ENCODE measurements around the gene SLC27A5.

The SLC27A5 gene

DNA sequence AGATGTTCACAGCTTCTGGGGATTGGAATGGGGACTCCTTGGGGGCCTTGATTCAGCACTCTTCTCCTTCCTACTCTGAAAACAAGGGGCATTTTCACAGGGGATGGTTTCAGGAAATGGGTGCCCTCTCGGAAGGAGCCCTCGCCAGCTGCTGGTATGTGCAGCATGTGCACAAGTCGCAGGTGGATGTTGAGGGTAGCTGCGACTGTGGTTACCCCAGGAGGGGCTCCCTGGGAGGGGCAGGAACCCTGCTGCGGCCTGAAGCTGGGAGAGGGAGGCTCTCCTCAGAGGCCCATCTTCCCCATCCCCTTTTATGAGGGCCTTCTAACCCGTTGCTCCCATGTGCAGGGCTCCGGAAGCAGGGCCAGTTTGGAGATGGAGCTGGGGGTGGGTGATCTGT, 29.4 kb downstream of the SLC27A5 start:
- Histone ChIP-seq H3K36me3 (replicated peaks; ENCODE audit: insufficient read depth, low read length) (no peaks in the 10 kb centered on the region), H3K27me3 (replicated peaks; ENCODE audit: insufficient read depth, low read length) (no peaks in the 10 kb centered on the region; the same call in 1 of the 2 replicates), H2AFZ (ENCODE audit: low read length) (no peak overlapping the region), H3F3A (ENCODE audit: insufficient read depth, low read length) (no peaks in the 10 kb centered on the region), H3K4me1 (ENCODE audit: low read length) (no peaks in the 10 kb centered on the region), H3K4me2 (ENCODE audit: low read depth, low read length) (no peak overlapping the region), H3K4me3 (ENCODE audit: low read length) (no peak overlapping the region), H3K9me2 (replicated peaks; ENCODE audit: insufficient read depth, low read length) (no peaks in the 10 kb centered on the region), H3K79me2 (ENCODE audit: low read length) (no peaks in the 10 kb centered on the region), H4K20me1 (ENCODE audit: insufficient read depth, low read length) (no peaks in the 10 kb centered on the region), H3K9me3 (replicated peaks; ENCODE audit: insufficient read depth, low read length) (no peaks in the 10 kb centered on the region), H3K27ac (ENCODE audit: low read length) (no peak overlapping the region), H3K9ac (ENCODE audit: low read length) (no peak overlapping the region)
- no peak for DNase-seq
- TF ChIP-seq, protein P1, sequence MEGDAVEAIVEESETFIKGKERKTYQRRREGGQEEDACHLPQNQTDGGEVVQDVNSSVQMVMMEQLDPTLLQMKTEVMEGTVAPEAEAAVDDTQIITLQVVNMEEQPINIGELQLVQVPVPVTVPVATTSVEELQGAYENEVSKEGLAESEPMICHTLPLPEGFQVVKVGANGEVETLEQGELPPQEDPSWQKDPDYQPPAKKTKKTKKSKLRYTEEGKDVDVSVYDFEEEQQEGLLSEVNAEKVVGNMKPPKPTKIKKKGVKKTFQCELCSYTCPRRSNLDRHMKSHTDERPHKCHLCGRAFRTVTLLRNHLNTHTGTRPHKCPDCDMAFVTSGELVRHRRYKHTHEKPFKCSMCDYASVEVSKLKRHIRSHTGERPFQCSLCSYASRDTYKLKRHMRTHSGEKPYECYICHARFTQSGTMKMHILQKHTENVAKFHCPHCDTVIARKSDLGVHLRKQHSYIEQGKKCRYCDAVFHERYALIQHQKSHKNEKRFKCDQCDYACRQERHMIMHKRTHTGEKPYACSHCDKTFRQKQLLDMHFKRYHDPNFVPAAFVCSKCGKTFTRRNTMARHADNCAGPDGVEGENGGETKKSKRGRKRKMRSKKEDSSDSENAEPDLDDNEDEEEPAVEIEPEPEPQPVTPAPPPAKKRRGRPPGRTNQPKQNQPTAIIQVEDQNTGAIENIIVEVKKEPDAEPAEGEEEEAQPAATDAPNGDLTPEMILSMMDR (IDR thresholded peaks at IDR 0.05; ENCODE audit: low read length): no peak
- TF ChIP-seq EZH2 (optimal IDR thresholded peaks at IDR 0.05; ENCODE audit: low read depth, low read length) (no peak), EZH2phosphoT487 (IDR thresholded peaks at IDR 0.05; ENCODE audit: low read length) (no peak)

DNA sequence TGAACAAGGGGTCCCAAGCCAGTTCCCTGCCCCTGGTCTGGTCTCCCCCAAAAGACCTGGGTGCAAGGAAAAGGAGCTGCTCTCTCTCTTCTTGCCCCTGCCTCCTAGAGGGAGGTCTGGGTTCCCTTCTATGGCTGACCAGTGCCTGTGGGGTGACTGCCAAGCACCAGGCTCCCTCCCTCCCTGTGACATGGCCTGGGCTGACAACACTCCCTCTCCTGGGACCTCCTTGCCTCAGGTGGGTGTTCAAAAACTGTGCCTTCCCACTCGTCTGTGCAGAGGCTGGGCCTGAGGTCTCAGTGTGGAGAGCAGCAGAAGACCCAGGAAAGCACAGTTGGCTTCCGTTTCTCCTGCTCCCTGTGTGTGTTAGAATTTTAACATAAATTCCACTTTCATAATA, 31.0 kb downstream of the SLC27A5 start:
- Histone ChIP-seq H3K4me2 (ENCODE audit: low read depth, low read length) (no peak overlapping the region), H3K27me3 (replicated peaks; ENCODE audit: insufficient read depth, low read length) (no peaks in the 10 kb centered on the region; the same call in 1 of the 2 replicates), H3K27ac (ENCODE audit: low read length) (no peak overlapping the region), H4K20me1 (ENCODE audit: insufficient read depth, low read length) (no peaks in the 10 kb centered on the region), H3K9ac (ENCODE audit: low read length) (no peak overlapping the region), H3K9me3 (replicated peaks; ENCODE audit: insufficient read depth, low read length) (no peaks in the 10 kb centered on the region), H3K36me3 (replicated peaks; ENCODE audit: insufficient read depth, low read length) (no peaks in the 10 kb centered on the region), H3K4me1 (ENCODE audit: low read length) (no peaks in the 10 kb centered on the region), H2AFZ (ENCODE audit: low read length) (no peak overlapping the region), H3K9me2 (replicated peaks; ENCODE audit: insufficient read depth, low read length) (no peaks in the 10 kb centered on the region), H3F3A (ENCODE audit: insufficient read depth, low read length) (no peaks in the 10 kb centered on the region; the same call in 1 of the 2 replicates), H3K4me3 (ENCODE audit: low read length) (no peak overlapping the region), H3K79me2 (ENCODE audit: low read length) (no peaks in the 10 kb centered on the region)
- DNase-seq: no peak
- no peak for TF ChIP-seq EZH2phosphoT487 (IDR thresholded peaks at IDR 0.05; ENCODE audit: low read length)
- no peak for TF ChIP-seq EZH2 (optimal IDR thresholded peaks at IDR 0.05; ENCODE audit: low read depth, low read length)
- TF ChIP-seq, protein P1 (IDR thresholded peaks at IDR 0.05; ENCODE audit: low read length): no peak

DNA sequence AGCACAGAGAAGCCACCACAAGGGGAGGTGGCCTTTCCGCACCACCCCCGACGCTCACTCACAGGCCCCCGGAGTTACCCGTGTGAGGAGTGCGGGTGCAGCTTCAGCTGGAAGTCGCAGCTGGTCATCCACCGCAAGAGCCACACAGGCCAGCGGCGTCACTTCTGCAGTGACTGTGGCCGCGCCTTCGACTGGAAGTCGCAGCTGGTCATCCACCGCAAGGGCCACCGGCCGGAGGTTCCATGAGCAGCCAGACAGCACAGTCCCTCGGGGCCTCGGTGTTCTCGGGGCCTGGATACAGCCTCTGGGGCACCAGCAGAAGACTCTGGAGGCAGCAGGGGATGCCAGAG, 31.3 kb downstream of the SLC27A5 start:
- H3K4me3 ChIP-seq (ENCODE audit: low read length): no peak overlapping the region
- no peaks in the 10 kb centered on the region for H3K79me2 ChIP-seq (ENCODE audit: low read length)
- H3K9me2 ChIP-seq (replicated peaks; ENCODE audit: insufficient read depth, low read length): no peaks in the 10 kb centered on the region
- H3F3A ChIP-seq (ENCODE audit: insufficient read depth, low read length): peaks cover 1% of the 10 kb centered on the region; the same call in 1 of the 2 replicates
- no peaks in the 10 kb centered on the region for H3K4me1 ChIP-seq (ENCODE audit: low read length)
- TF ChIP-seq EZH2 (optimal IDR thresholded peaks at IDR 0.05; ENCODE audit: low read depth, low read length): no peak
- TF ChIP-seq, protein P1 (IDR thresholded peaks at IDR 0.05; ENCODE audit: low read length): no peak
- no peak for TF ChIP-seq EZH2phosphoT487 (IDR thresholded peaks at IDR 0.05; ENCODE audit: low read length)
- no peaks in the 10 kb centered on the region for H3K36me3 ChIP-seq (replicated peaks; ENCODE audit: insufficient read depth, low read length)
- H3K9ac ChIP-seq (ENCODE audit: low read length): no peak overlapping the region
- H3K27me3 ChIP-seq (replicated peaks; ENCODE audit: insufficient read depth, low read length): no peaks in the 10 kb centered on the region; the same call in 1 of the 2 replicates
- H3K4me2 ChIP-seq (ENCODE audit: low read depth, low read length): no peak overlapping the region
- no peaks in the 10 kb centered on the region for H4K20me1 ChIP-seq (ENCODE audit: insufficient read depth, low read length)
- H2AFZ ChIP-seq (ENCODE audit: low read length): no peak overlapping the region
- no peaks in the 10 kb centered on the region for H3K9me3 ChIP-seq (replicated peaks; ENCODE audit: insufficient read depth, low read length)
- no peak for DNase-seq
- no peak overlapping the region for H3K27ac ChIP-seq (ENCODE audit: low read length)

Data from MM.1S (cell line).